ENCODE measurements around the gene MYO3B.

DNA sequence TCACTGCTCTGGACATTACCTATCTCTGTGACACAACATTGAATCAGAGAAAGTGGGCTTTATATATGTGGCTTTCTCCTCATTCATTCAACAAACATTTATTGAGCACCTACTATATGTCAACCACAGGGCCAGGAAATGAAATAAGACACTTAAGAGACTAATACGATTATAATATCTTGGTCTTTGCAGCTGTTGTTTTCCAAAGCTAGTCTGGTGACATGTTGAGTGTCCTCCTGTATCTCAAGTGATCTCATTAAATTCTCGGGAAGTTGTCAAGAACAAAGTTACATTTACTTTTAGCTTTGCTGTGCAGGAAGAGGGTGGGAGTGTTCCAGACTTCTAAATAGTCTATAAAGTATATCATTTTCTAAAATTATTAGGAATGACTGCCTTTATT is 372.6 kb downstream of the MYO3B start:
- TF ChIP-seq, protein P1, sequence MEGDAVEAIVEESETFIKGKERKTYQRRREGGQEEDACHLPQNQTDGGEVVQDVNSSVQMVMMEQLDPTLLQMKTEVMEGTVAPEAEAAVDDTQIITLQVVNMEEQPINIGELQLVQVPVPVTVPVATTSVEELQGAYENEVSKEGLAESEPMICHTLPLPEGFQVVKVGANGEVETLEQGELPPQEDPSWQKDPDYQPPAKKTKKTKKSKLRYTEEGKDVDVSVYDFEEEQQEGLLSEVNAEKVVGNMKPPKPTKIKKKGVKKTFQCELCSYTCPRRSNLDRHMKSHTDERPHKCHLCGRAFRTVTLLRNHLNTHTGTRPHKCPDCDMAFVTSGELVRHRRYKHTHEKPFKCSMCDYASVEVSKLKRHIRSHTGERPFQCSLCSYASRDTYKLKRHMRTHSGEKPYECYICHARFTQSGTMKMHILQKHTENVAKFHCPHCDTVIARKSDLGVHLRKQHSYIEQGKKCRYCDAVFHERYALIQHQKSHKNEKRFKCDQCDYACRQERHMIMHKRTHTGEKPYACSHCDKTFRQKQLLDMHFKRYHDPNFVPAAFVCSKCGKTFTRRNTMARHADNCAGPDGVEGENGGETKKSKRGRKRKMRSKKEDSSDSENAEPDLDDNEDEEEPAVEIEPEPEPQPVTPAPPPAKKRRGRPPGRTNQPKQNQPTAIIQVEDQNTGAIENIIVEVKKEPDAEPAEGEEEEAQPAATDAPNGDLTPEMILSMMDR (conservative IDR thresholded peaks at IDR 0.05) = no peak
- no peak for TF ChIP-seq ZFX (IDR thresholded peaks at IDR 0.05)
